Kidney (tissue), 14 donors: ENCODE results near the gene NFIA. TPM values are rescaled to one million over a fixed set of nuclear protein-coding genes. Genes with fewer than 3 reads are reported as not detected.

ENCODE experiments used
- DNase-seq, 5 donors: peaks; one replicate each; pipeline ENCODE4 v3.0.0-alpha.2; 2013 to 2020
- FAIRE-seq: peaks from 2 replicates; lab custom pipeline; 2012; peaks lifted over from hg19 to GRCh38; lab: Jason Lieb, UNC
- H3K27ac ChIP-seq, 2 donors: one replicate each; pipeline ENCODE4 v1.7.0; 2013; ENCODE audit warnings: low read depth in 2 of 2, low read length in 2 of 2, inconsistent platforms in 1 of 2
- H3K27me3 ChIP-seq: one replicate; pipeline ENCODE4 v1.7.1; 2013; ENCODE audit warnings: low read length, inconsistent platforms; ENCODE audit not compliant: control insufficient read depth, insufficient read depth
- H3K36me3 ChIP-seq, 3 donors: one replicate each; pipeline versions ENCODE4 v1.7.0 to v1.7.1; 2013; ENCODE audit warnings: low read length in 3 of 3, control low read depth in 1 of 3, inconsistent platforms in 1 of 3; ENCODE audit not compliant: insufficient read depth in 3 of 3, control insufficient read depth in 2 of 3
- H3K4me1 ChIP-seq, 3 donors: one replicate each; pipeline versions ENCODE4 v1.7.0 to v1.7.1; 2013; ENCODE audit warnings: low read length in 3 of 3, inconsistent platforms in 1 of 3, low read depth in 1 of 3; ENCODE audit not compliant: control insufficient read depth in 2 of 3, insufficient read depth in 2 of 3
- H3K4me3 ChIP-seq, 3 donors: one replicate each; pipeline versions ENCODE4 v1.7.0 to v1.8.1; 2013; ENCODE audit warnings: low read length in 3 of 3, control low read depth in 1 of 3, inconsistent platforms in 1 of 3
- H3K9ac ChIP-seq, 3 donors: one replicate each; pipeline versions ENCODE4 v1.7.0 to v1.7.1; 2013; ENCODE audit warnings: low read length in 3 of 3, control low read depth in 1 of 3, inconsistent platforms in 1 of 3
- H3K9me3 ChIP-seq, 3 donors: one replicate each; pipeline versions ENCODE4 v1.7.0 to v1.7.1; 2013; ENCODE audit warnings: low read length in 3 of 3, control low read depth in 1 of 3, inconsistent platforms in 1 of 3; ENCODE audit not compliant: control insufficient read depth in 2 of 3, insufficient read depth in 1 of 3
- intact Hi-C: fragments of 100-400 bp; cut with DNase I; formaldehyde crosslinking; loops from one replicate; pipeline ENCODE4 v1.11.1; 2022
- polyA plus RNA-seq: library from polyadenylated mRNA; stranded (reverse); fragments of 350-450 nt; fragmentation: Illumina TruSeq; extraction: RNeasy Lipid Tissue Mini Kit (QIAGEN cat#74804); gene quantifications from one replicate; pipeline ENCODE4 v1.2.3, GENCODE V29; 2014; ENCODE audit warnings: low read depth, low replicate concordance; ENCODE audit not compliant: insufficient read depth
- total RNA-seq: library from RNA; stranded (reverse); fragmentation: NEBNext Ultra II Directional; extraction: Animal tissue kit (Norgen Biotek cat#: 25700); gene quantifications from one replicate; pipeline ENCODE4 v1.2.1, GENCODE V29; 2021
- TF ChIP-seq, protein P1 (sequence below): IDR thresholded peaks from 3 replicates; pipeline ENCODE4 v1.5.1; 2012; ENCODE audit warnings: mild to moderate bottlenecking, moderate library complexity, borderline replicate concordance; ENCODE audit not compliant: insufficient read depth; ENCODE audit errors: extremely low read depth
- donor health status: control.
- donor health status: control.
- donor health status: control.
- donor health status: control.
- donor health status: control.
- donor health status: DM: yes; HTN: yes; CAD: no.
- donor health status: Normal renal cell carcinoma (clear cell type).

The NFIA gene
- total and polyA plus RNA-seq, 2 donors from 2014 or later: 4.8 to 87.5 TPM

DNA sequence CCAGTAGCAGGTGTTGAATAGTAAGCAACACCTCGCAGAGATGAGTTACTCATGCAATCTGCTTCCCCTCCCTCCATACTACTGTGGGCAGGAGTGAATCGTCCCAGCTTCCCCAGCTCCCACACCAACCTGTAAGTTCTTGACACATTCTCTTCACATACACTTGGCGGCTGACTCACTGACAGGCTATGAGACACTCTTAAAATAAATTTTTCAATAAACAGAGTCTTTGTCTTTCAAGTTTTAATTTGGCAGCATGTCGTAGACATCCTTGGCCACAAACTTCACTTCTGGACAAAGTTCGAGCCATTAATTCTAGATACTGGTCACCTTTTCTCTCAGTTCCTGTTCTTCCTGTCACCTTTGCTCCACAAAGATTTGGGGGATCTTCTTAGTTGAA lies 351.9 kb downstream of the NFIA start:
- Histone ChIP-seq H3K36me3 (no peaks in the 10 kb centered on the region), H3K9me3 (no peaks in the 10 kb centered on the region), H3K4me1 (peaks cover 0 to 2% (median 0%) of the 10 kb centered on the region in 3 donors), H3K27ac (no peak overlapping the region), H3K27me3 (no peaks in the 10 kb centered on the region), H3K4me3 (no peak overlapping the region), H3K9ac (no peak overlapping the region)
- TF ChIP-seq, protein P1, sequence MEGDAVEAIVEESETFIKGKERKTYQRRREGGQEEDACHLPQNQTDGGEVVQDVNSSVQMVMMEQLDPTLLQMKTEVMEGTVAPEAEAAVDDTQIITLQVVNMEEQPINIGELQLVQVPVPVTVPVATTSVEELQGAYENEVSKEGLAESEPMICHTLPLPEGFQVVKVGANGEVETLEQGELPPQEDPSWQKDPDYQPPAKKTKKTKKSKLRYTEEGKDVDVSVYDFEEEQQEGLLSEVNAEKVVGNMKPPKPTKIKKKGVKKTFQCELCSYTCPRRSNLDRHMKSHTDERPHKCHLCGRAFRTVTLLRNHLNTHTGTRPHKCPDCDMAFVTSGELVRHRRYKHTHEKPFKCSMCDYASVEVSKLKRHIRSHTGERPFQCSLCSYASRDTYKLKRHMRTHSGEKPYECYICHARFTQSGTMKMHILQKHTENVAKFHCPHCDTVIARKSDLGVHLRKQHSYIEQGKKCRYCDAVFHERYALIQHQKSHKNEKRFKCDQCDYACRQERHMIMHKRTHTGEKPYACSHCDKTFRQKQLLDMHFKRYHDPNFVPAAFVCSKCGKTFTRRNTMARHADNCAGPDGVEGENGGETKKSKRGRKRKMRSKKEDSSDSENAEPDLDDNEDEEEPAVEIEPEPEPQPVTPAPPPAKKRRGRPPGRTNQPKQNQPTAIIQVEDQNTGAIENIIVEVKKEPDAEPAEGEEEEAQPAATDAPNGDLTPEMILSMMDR: no peak
- FAIRE-seq: no peak
- intact Hi-C loops: no loop called here
- DNase-seq: no peak

DNA sequence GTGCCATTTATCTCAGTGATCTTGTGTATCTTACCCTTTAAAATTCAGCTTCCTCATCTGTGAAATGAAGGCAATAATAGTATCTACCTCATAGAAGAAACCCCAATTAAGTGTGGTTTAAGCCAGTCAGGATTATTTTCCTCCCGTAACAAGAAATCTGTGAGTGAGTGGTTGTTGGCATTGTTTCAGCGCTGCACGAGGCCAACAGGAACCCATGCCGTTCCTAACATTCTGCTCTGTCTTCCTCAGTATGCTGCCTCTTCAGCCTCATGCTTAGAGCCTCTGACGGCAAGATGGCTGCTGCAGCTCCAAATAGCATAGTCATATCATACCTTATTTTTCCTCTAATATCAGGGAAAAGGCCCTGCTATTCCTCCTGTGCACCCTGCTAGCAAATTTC lies 352.9 kb downstream of the NFIA start:
- no peak for FAIRE-seq
- intact Hi-C loops: no loop called here
- peaks cover 0 to 2% (median 0%) of the 10 kb centered on the region in 3 donors for H3K4me1 ChIP-seq
- no peak overlapping the region for H3K9ac ChIP-seq
- H3K27me3 ChIP-seq: no peaks in the 10 kb centered on the region
- H3K4me3 ChIP-seq: no peak overlapping the region
- no peak overlapping the region for H3K27ac ChIP-seq
- H3K36me3 ChIP-seq: no peaks in the 10 kb centered on the region
- TF ChIP-seq, protein P1: no peak
- H3K9me3 ChIP-seq: no peaks in the 10 kb centered on the region
- no peak for DNase-seq

DNA sequence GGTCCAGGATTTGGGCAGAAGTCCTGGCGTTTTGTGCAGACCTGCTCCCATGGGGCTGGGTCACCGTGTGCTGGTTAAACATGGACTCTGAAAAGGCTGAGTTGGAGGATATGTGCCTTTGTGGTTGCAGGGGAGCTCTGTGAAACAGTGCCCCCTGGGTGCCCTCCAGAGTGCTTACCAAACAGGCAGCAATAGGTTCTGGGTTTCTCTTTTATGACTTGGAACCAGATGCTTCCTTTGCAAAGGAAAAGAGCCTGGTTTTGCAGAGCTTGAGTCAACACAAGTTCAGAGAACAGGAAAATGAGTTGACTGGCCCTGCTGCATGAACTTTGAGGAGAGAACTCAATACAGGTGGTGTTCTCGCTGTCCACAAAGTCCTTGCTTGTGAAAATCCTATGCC lies 353.7 kb downstream of the NFIA start:
- intact Hi-C loops: no loop called here
- H3K27ac ChIP-seq: no peak overlapping the region
- no peak for FAIRE-seq

More for the DNA sequence above, 353.7 kb downstream of the NFIA start:
- Histone ChIP-seq H3K9ac (no peak overlapping the region), H3K27me3 (no peaks in the 10 kb centered on the region), H3K4me3 (no peak overlapping the region), H3K4me1 (peaks cover 0 to 2% (median 0%) of the 10 kb centered on the region in 3 donors), H3K9me3 (no peaks in the 10 kb centered on the region), H3K36me3 (no peaks in the 10 kb centered on the region)
- no peak for DNase-seq
- TF ChIP-seq, protein P1: no peak
